ENCODE measurements around the gene GNAI2.

DNA sequence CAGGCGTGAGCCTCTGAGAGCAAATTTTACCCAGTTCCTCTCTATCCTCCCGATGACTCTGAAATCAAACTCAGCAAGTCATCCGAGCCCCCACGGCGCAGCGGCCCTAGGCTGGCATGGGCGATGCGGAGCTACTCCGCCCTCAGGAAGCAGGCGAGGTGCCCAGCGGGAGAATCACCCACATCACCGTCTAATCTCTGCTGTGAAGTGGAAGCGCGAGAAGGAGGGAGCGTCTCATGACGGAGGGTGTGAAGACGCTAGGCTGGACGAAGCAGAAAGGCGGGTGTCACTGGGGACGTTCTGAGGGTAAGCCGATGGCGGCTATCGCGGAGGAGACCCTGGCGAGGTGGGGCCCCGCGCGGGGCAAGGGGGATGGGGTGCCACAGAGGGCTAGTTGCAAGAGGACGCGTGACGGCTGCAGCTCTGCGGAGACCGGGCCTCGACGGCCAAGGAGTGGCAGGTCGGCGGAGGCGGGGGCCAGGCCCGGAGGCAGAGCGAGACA is 9.1 kb upstream of the GNAI2 start:
- TF ChIP-seq FOXJ3 (CRISPR knock-in tag; IDR thresholded peaks at IDR 0.05) (no peak), POLR2AphosphoS5 (IDR thresholded peaks at IDR 0.05; ENCODE audit: low read depth, low read length) (no peak), NFIC (IDR thresholded peaks at IDR 0.05; ENCODE audit: borderline replicate concordance) (no peak), GABPA (IDR thresholded peaks at IDR 0.05; ENCODE audit: low read depth) (no peak), SIN3A (IDR thresholded peaks at IDR 0.05; ENCODE audit: borderline replicate concordance, low read depth, low read length) (no peak), EP300 (IDR thresholded peaks at IDR 0.05; ENCODE audit: borderline replicate concordance in 1 of 2, low read depth in 1 of 2, low read length in 1 of 2) (no peak), TCF12 (IDR thresholded peaks at IDR 0.05) (no peak), JUND (IDR thresholded peaks at IDR 0.05) (no peak), FOXM1 (IDR thresholded peaks at IDR 0.05; ENCODE audit: low read depth) (no peak), MAX (IDR thresholded peaks at IDR 0.05; ENCODE audit: low read depth) (no peak), USF1 (IDR thresholded peaks at IDR 0.05; ENCODE audit: borderline replicate concordance, low read depth) (no peak)
- TF ChIP-seq, protein P1, sequence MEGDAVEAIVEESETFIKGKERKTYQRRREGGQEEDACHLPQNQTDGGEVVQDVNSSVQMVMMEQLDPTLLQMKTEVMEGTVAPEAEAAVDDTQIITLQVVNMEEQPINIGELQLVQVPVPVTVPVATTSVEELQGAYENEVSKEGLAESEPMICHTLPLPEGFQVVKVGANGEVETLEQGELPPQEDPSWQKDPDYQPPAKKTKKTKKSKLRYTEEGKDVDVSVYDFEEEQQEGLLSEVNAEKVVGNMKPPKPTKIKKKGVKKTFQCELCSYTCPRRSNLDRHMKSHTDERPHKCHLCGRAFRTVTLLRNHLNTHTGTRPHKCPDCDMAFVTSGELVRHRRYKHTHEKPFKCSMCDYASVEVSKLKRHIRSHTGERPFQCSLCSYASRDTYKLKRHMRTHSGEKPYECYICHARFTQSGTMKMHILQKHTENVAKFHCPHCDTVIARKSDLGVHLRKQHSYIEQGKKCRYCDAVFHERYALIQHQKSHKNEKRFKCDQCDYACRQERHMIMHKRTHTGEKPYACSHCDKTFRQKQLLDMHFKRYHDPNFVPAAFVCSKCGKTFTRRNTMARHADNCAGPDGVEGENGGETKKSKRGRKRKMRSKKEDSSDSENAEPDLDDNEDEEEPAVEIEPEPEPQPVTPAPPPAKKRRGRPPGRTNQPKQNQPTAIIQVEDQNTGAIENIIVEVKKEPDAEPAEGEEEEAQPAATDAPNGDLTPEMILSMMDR (IDR thresholded peaks at IDR 0.05), result no peak
- TF ChIP-seq, protein P2, sequence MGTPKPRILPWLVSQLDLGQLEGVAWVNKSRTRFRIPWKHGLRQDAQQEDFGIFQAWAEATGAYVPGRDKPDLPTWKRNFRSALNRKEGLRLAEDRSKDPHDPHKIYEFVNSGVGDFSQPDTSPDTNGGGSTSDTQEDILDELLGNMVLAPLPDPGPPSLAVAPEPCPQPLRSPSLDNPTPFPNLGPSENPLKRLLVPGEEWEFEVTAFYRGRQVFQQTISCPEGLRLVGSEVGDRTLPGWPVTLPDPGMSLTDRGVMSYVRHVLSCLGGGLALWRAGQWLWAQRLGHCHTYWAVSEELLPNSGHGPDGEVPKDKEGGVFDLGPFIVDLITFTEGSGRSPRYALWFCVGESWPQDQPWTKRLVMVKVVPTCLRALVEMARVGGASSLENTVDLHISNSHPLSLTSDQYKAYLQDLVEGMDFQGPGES (IDR thresholded peaks at IDR 0.05; ENCODE audit: low read depth, low read length), result no peak
